Breast epithelium (tissue), 3 donors: ENCODE measurements around the gene TMEFF1.

Experiments
- CTCF ChIP-seq, 3 donors: fragments of 450-650 bp; IDR thresholded peaks; one replicate each; pipeline ENCODE4 v1.5.1; 2016 to 2017; ENCODE audit warnings: antibody characterized with exemption in 3 of 3, mild to moderate bottlenecking in 3 of 3, moderate library complexity in 3 of 3
- POLR2A ChIP-seq: fragments of 450-650 bp; IDR thresholded peaks from one replicate; pipeline ENCODE4 v1.6.1; 2016; ENCODE audit warnings: antibody characterized with exemption, mild to moderate bottlenecking, moderate library complexity
- POLR2AphosphoS5 ChIP-seq, 3 donors: sonication (generic); formaldehyde crosslinking; IDR thresholded peaks; one replicate each; pipeline ENCODE4 v1.6.1; 2017; ENCODE audit warnings: antibody characterized with exemption in 3 of 3

GRCh38 chr9:100619194-100619593 is 146.2 kb downstream of the TMEFF1 start:
- TF ChIP-seq POLR2A (no peak), CTCF (IDR thresholded peaks at IDR 0.05) (no peak), POLR2AphosphoS5 (IDR thresholded peaks at IDR 0.05) (no peak)
